WTC11 (cell line): ENCODE results near the gene MYCBP2. TPM values are rescaled to one million over a fixed set of nuclear protein-coding genes. Genes with fewer than 3 reads are reported as not detected.

Experiments
- ATAC-seq: fragments of 200-7000 bp; cut with Tn5 transposase; 2 replicates; pipeline ENCODE4 v1.10.0; 2021; ENCODE audit warnings: mild to moderate bottlenecking, moderate library complexity
- CTCF ChIA-PET: fragments of 300-600 bp; sonication (Branson Sonifier 250); formaldehyde crosslinking; loops from one replicate; lab custom pipeline; 2021; ENCODE audit warnings: antibody characterized with exemption; lab: Charles Lee
- POLR2A ChIA-PET: fragments of 350-600 bp; sonication (Branson Sonifier 250); formaldehyde crosslinking; loops from one replicate; lab custom pipeline; 2021; ENCODE audit warnings: antibody characterized with exemption; lab: Charles Lee
- DNase-seq: peaks from one replicate; pipeline ENCODE4 v3.0.0; 2021; ENCODE audit warnings: low spot score
- H3K27ac Mint-ChIP-seq: 2 replicates; pipeline ENCODE4 v1.8.0; 2021; ENCODE audit warnings: mixed read lengths
- H3K27me3 Mint-ChIP-seq: 2 replicates; pipeline ENCODE4 v1.8.0; 2021; ENCODE audit warnings: low read depth, mild to moderate bottlenecking, moderate library complexity, mixed read lengths
- H3K36me3 Mint-ChIP-seq: 2 replicates; pipeline ENCODE4 v1.8.0; 2021; ENCODE audit warnings: mixed read lengths
- H3K4me1 Mint-ChIP-seq: 2 replicates; pipeline ENCODE4 v1.8.0; 2022; ENCODE audit warnings: mixed read lengths
- H3K4me3 Mint-ChIP-seq: 2 replicates; pipeline ENCODE4 v1.8.0; 2021; ENCODE audit warnings: mild to moderate bottlenecking, moderate library complexity, mixed read lengths
- H3K9me3 Mint-ChIP-seq: 2 replicates; pipeline ENCODE4 v1.8.0; 2021; ENCODE audit warnings: mixed read lengths
- ELF4 ChIP-seq: sonication (generic); formaldehyde crosslinking; IDR thresholded peaks from 2 replicates; pipeline ENCODE4 v1.8.1; 2022; ENCODE audit warnings: low read depth, mild to moderate bottlenecking, moderate library complexity, missing genetic modification reagents
- EMX1 ChIP-seq: fragments of 250-450 bp; sonication (Bioruptor Pico); IDR thresholded peaks from 2 replicates; pipeline ENCODE4 v1.8.0; 2021; ENCODE audit warnings: mild to moderate bottlenecking
- ETV6 ChIP-seq: sonication (generic); formaldehyde crosslinking; IDR thresholded peaks from 2 replicates; pipeline ENCODE4 v1.8.1; 2022; ENCODE audit warnings: mild to moderate bottlenecking, missing genetic modification reagents
- FOXJ3 ChIP-seq: sonication (generic); formaldehyde crosslinking; IDR thresholded peaks from 2 replicates; pipeline ENCODE4 v1.9.0; 2021; ENCODE audit warnings: missing genetic modification reagents, mild to moderate bottlenecking, borderline replicate concordance
- PRDM15 ChIP-seq: sonication (generic); formaldehyde crosslinking; IDR thresholded peaks from 2 replicates; pipeline ENCODE4 v1.8.0; 2022; ENCODE audit warnings: missing genetic modification reagents
- PREB ChIP-seq: sonication (generic); formaldehyde crosslinking; IDR thresholded peaks from 2 replicates; pipeline ENCODE4 v1.8.1; 2022; ENCODE audit warnings: mild to moderate bottlenecking, missing genetic modification reagents, moderate library complexity, borderline replicate concordance
- RELA ChIP-seq: sonication (generic); formaldehyde crosslinking; IDR thresholded peaks from 2 replicates; pipeline ENCODE4 v1.8.1; 2022; ENCODE audit warnings: missing genetic modification reagents, mild to moderate bottlenecking, borderline replicate concordance
- SP1 ChIP-seq: sonication (generic); formaldehyde crosslinking; conservative IDR thresholded peaks from 2 replicates; pipeline ENCODE4 v1.8.1; 2022; ENCODE audit warnings: missing genetic modification reagents
- ZNF281 ChIP-seq: sonication (generic); formaldehyde crosslinking; IDR thresholded peaks from 2 replicates; pipeline ENCODE4 v1.8.0; 2023; ENCODE audit warnings: mild to moderate bottlenecking, missing genetic modification reagents
- ZNF317 ChIP-seq: sonication (generic); formaldehyde crosslinking; IDR thresholded peaks from 2 replicates; pipeline ENCODE4 v1.8.1; 2023; ENCODE audit warnings: low read depth, mild to moderate bottlenecking, moderate library complexity, missing genetic modification reagents, borderline replicate concordance
- ZNF396 ChIP-seq: fragments of 250-450 bp; sonication (Bioruptor Pico); IDR thresholded peaks from 2 replicates; pipeline ENCODE4 v1.8.0; 2021; ENCODE audit warnings: mild to moderate bottlenecking, moderate library complexity, borderline replicate concordance
- ZNF425 ChIP-seq: fragments of 250-450 bp; sonication (Bioruptor Pico); conservative IDR thresholded peaks from 2 replicates; pipeline ENCODE4 v1.9.0; 2021; ENCODE audit warnings: mild to moderate bottlenecking
- ZNF532 ChIP-seq: fragments of 250-450 bp; sonication (Bioruptor Pico); IDR thresholded peaks from 2 replicates; pipeline ENCODE4 v1.9.0; 2021; ENCODE audit warnings: mild to moderate bottlenecking, borderline replicate concordance
- total RNA-seq: library from RNA; stranded (reverse); gene quantifications from 3 replicates; pipeline ENCODE4 v1.2.3, GENCODE V29; 2021

MYCBP2 gene
- total RNA-seq, 1 experiment from 2014 or later: 54.3 TPM

GRCh38 chr13:77056886-77057285 is 270.0 kb downstream of the MYCBP2 start (continued):
- TF ChIP-seq ZNF532 (CRISPR knock-in tag) (no peak), ZNF396 (CRISPR knock-in tag) (no peak), ZNF281 (no peak), SP1 (CRISPR knock-in tag) (no peak), ZNF425 (no peak), PREB (no peak)

- H3K9me3 Mint-ChIP-seq: no peaks in the 10 kb centered on the region
- CTCF ChIA-PET: no interaction called here
- TF ChIP-seq ZNF317 (CRISPR knock-in tag) (no peak), FOXJ3 (no peak), RELA (no peak), ETV6 (CRISPR knock-in tag) (no peak)
- TF ChIP-seq, all 79 proteins: peak for 0
- Mint-ChIP-seq H3K36me3 (peaks cover 18% of the 10 kb centered on the region), H3K4me3 (no peak overlapping the region), H3K27me3 (no peaks in the 10 kb centered on the region), H3K4me1 (no peaks in the 10 kb centered on the region), H3K27ac (no peak overlapping the region)
- DNase-seq: no peak
- POLR2A ChIA-PET: no interaction called here
- ATAC-seq: no peak
Observed at GRCh38 chr13:77056382-77056781, 270.5 kb downstream of the MYCBP2 start.

- Mint-ChIP-seq H3K4me1 (peaks cover 2% of the 10 kb centered on the region; the same call in 1 of the 2 replicates), H3K27ac (no peak overlapping the region), H3K27me3 (no peaks in the 10 kb centered on the region), H3K9me3 (no peaks in the 10 kb centered on the region), H3K36me3 (peaks cover 22% of the 10 kb centered on the region), H3K4me3 (no peak overlapping the region)
- no peak for DNase-seq
- TF ChIP-seq EMX1 (CRISPR knock-in tag): no peak
- TF ChIP-seq PRDM15 (CRISPR knock-in tag): no peak
- no peak for TF ChIP-seq ELF4 (CRISPR knock-in tag)
- no peak for TF ChIP-seq FOXJ3
- no peak for TF ChIP-seq ZNF396 (CRISPR knock-in tag)
- CTCF ChIA-PET: no interaction called here
- POLR2A ChIA-PET: no interaction called here
- no peak for ATAC-seq
Observed at GRCh38 chr13:77055158-77055557, 271.7 kb downstream of the MYCBP2 start.
